CD4-positive, alpha-beta T cell treated with Interleukin-10 for 1 hour (primary cell): ENCODE data around the gene CYB5B.

ENCODE experiments used
- DNase-seq: peaks from one replicate; pipeline ENCODE4 v3.0.0-alpha.2; 2020

The CYB5B gene

DNA sequence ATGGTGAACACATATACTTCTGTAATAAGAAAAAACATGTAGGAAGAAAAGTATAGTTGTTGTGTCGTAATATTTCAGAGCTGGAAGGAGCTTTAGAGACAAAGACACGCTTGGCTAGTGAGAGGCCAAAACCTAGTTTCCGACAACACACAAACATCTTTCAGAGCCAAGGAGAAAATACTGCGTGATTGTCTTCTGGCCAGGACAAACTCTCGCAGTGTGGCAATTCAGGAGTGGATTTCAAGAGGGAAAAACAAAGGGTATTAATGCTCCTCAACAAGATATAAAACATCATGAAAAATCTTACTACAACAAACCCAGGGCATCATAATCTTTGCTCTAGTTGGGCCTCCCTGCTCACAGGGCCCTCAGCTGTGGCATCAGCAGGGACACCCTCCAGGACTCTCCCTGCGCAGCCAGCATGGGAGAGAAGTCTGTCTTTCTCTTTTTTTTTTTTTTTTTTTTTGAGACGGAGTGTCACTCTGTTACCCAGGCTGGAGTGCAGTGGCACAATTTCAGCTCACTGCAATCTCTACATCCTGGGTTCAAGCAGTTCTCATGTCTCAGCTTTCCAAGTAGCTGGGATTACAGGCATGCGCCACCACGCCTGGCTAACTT, 66.4 kb downstream of the CYB5B start:
- no peak for DNase-seq

DNA sequence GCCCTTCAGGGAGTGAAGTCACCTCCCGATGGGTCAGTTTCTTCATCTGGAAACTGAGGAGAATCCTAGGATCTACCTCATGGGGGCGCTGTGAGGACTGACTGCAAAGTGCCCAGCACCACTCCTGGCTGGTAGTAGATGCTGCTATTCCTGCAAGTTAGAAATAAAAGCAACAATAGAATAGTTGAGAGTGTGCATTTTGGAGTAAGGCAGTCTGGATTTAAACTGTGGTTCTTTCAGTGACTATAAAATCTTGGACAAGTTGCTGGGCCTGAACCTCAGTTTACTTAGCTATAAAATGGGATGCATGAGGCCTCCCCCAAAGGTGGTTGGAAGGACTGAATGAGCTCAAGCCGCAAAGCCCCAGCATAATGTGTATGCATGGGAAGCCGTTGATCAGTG, 70.6 kb downstream of the CYB5B start:
- DNase-seq: peak; percentile 27

DNA sequence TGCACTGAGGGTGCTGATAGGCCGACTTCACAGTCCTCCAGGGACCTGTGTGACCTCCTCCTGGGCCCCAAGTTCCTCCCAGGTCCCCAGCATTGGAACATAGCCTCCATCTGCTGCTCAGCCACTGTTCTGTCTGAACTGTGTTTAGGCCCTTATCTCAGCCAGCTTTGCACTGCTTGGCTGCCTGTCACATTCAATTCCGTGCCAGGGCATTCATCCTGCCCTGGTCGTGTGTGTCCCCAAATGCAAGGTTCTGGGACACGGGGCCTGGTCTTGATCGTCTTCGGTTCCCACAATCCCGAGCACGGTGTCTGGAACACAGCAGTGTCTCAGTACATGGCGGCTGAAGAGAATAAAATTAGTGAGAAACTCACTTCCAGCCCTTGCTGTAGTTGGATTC, 71.4 kb downstream of the CYB5B start:
- no peak for DNase-seq

DNA sequence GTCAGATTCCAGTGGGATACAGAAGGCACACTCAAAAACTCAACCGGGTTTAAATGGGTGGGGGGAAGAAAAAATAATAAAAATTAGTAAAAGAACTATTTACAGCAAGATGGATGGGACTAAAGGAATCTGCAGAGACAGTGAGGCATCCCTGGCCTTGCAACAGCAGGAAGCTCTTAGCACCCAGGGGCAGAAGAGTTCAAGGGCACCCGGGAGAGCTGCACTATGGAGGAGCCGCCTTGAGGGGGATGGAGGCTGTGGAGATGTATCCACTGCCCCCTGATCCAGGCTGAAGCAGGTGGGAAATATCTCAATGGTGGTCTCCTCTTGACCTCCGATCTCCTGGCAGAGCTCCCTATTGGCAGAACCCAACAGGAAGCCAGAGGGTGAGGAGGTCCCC, 72.0 kb downstream of the CYB5B start:
- no peak for DNase-seq

DNA sequence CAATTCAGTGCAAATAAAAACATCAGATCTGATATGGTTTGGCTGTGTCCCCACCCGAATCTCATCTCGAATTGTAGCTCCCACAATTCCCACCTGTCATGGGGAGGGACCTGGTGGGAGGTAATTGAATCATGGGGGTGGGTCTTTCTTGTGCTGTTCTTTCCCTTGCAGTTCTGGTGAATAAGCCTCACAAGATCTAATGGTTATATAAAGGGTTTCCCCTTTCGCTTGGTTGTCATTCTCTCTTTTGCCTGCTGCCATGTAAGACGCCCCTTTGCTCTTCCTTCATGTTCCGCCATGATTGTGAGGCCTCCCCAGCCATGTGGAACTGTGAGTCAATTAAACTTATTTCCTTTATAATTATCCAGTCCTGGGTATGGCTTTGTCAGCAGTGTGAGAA, 72.5 kb downstream of the CYB5B start:
- no peak for DNase-seq

DNA sequence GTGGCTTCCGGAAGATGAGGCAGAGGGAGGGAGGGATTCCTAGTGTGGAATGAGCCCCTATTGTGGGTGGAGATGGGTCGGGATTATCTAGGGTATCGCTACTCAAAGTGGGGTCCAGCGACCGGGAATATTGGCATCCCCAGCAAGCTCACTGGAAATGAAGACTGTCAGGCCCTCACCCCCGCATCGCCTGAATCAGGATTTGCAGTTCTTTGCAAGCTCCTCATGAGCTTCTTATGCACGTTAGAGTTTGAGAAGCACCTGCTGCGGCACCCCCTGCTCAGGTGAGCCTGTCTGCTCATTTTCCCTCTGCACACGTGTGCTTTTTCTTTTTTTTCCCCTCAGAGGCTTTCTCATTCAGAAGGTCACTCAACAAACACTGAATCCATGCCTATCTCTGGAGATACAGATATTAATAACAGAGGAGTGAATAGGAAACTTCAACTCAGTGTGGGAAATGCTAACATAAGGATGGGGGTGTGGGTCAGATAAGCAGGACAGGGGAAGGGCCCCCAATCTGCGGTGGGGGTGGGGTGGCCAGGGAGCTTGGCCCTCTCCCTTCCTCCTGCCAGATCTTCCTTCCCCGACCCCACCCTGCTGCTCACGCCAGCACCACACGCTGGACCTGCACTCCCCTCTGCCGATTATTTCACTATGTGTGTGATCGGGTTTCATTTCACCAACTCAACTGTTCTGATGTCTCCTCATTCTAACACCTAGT, 73.6 kb downstream of the CYB5B start:
- DNase-seq: no peak

DNA sequence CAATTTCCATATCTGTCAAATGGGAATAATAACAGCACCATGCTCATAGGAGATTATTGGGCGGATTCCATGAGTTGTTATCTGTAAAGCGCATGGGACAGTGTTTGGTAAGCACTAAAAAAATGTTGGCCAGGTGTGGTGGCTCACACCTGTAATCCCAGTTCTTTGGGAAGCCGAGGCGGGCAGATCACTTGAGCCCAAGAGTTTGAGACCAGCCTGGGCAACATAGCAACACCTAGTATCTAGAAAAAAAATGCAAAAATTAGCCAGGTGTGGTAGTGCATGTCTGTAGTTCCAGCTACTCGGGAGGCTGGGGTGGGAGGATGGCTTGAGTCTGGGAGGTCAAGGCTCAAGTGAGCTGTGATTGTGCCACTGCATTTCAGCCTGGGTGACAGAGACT, 74.5 kb downstream of the CYB5B start:
- DNase-seq: no peak

DNA sequence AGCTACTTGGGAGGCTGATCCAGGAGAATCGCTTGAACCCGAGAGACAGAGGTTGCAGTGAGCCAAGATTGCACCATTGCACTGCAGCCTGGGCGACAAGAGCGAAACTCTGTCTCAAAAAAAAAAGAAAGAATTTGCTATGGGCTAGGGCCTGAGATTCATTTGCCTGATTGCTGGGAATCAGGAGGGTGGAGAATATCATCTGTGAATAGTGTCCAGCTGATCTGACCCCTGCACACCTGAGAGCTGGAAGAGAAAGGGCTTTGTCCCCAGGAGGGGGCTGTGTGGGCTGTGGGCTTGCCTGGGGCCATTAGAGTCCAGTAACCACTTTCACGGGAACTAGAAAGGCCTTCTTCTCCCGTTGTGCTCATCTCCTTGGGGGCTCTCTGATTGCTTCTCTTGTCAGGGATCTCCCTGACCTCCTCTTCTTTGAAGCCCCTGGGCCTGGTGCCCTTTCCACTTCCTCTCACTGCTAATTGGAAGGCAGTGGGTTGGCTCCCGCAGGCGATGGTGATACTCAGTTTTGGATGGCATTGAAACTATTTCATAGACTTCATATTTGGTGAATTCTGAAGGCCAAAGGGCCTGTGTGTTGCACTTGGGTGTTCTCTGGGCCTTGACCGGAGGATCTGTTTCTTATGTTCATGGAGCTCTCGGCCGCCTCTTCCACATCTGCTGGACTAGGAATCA, 75.3 kb downstream of the CYB5B start:
- DNase-seq: no peak

DNA sequence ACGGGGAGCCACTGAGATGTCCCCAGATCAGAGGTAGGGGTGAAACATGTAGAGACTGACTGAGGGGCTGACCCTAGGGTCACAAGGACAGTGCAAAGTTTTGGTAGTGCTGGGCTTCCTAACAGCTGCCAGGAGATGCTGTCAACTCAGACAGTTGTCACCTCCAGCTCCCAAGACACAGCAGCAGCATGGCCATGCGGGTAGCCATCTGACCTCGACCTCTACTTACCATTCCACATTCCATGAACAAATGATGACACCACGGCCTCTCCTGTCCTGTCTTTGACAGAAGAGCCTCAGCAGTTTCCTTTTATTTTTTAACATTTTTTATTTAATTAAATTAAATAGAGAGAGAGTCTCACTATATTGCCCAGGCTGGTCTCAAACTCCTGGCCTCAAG, 76.1 kb downstream of the CYB5B start:
- DNase-seq: no peak

DNA sequence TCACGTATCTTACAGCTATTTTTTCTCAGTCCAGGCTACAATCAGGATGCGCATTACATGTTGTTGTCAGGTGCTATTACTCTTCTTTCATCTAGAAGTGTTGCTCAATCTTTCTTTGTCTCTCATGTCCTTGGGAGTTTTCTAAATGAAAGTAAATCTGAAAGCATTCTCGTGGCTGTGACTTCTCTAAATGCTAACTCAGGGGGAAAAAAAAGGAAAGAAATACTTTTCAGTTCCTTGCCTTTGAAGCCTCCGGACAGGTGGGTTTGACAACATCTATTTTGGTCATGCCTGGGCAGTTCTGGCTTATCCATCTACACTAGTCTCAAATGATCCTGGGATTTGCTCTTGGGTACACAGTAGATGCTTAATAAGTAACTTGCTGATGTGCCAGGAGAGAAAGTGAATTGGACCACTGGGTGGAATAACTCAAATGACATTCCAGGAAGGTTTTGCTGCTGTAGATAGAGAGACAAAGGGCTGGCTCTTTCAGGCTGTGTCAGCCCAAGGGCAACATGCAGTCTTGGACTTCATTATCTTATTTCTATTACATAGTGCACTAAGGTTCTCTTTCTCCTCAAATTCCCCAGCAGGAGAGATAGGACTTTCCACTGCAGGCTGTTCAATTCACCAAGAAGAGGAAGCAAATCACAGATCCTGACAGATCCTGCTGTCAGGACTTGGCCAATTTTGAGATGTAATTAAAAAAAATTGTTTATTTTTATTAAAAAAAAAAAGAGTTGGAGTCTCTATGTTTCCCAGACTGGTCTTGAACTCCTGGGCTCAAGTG, 77.7 kb downstream of the CYB5B start:
- no peak for DNase-seq

DNA sequence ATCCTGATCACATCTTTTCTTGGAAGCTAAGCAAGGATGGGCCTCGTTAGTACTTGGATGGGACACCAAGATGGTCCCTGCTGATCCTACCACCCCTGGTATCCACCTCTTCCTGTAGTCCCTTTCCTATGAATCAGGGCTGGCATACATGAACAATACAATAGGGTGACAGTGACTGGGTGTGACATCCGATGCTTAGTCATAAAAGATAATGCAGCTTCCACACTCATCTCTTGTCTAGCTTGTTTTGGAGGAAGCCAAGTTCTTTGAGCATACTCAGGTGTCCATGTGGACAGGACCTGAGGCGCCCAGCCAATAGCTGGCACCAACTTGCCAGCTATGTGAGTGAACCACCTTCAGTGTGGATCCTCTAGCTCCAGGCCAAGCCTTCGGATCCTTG, 78.8 kb downstream of the CYB5B start:
- no peak for DNase-seq

DNA sequence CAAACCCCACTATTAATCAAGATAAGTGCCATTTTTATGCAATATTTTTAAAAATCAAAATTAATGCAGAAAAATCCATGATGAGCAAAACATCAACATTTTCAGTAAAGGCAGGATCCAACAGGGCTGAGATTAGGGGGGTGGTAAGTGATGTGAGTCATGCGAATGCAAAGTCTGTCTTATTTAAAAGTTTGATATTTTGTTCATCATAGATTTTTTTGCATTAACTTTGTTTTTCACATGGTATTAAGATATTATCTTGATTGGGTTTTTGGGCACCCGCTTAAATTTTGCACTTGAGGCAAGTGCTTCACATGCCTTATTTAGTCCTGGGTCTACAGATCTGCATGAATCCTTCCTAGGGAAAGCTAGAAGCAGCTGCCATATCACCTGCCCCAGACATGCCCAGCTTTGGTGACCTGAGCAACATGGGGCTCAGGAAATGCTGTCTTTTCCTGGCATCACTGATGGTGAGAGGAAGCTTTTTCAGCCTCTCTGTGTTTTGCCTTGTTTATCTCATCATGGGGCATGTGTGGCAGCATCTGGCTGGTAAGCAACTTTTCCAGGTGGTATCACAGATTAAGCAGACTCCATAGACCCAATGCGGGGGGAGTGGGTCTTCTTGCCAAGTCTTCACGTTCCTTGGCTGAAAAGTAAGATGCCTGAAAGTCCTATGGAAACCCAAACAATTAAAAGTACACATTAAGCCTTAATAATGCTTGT, 83.8 kb downstream of the CYB5B start:
- DNase-seq: no peak

DNA sequence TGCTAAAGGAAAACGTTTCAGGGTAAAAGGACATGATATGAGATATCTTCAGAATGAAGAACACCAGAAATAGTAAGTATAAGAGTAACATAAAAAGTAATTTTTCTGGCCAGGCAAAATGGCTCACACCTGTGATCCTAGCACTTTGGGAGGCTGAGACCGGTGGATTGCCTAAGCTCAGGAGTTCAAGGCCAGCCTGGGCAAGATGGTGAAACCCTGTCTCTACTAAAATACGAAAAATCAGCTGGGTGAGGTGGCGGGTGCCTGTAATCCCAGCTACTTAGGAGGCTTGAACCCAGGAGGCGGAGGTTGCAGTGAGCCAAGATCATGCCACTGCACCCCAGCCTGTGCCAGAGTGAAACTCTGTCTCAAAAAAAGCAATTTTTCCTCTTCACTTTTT, 84.7 kb downstream of the CYB5B start:
- no peak for DNase-seq

DNA sequence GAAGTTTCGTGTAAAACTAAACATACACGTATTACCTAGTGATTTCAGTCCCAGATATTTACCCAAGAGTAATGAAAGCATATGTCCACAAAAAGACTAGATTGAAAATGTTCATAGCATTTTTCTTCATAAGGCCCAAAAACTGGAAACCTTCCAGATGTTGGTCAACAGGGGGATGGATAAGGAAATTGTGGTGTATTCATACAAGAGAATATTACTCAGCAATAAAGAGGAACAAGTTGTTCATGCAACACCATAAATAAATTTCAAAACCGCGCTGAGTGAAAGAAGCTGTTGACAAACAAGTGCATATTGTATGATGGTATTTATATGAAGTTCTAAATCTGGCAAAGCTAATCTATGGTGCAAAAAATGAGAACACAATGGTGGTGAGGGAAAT, 87.2 kb downstream of the CYB5B start:
- no peak for DNase-seq

DNA sequence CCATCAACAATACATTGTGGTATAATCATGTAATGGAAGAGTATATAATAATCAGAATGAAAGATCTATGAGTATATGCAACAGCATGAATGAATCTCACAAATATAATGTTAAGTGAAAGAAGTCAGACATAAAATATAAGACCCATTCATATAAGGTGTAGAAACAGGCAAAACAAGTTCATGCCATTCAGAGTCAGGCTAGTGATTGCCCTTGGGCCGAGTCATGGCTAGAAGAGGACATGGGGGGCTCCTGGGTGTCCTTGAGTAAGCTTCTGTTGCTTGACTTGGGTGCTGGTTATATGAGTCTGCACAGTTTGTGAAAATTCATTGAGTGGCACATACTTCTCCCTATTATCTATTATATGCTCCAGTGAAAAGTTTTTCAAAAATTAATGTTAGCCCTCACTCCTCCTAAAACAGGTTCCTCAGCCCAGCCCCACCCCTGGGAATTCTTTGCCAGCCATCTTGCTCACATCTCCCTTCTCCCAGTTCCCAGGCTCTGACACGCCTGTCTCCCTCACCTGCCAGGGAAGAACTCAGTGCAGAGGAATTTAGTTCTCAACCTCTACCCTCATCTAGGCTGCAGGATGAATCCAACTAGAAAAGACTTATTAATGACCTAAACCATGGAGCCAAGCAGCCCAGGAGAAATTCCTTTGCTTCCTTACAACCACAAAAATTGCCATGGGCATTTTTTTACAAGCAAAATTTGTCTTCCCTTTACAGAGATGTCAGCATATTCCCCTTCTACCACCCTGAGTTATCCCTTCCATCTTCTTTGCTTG, 89.0 kb downstream of the CYB5B start:
- no peak for DNase-seq

DNA sequence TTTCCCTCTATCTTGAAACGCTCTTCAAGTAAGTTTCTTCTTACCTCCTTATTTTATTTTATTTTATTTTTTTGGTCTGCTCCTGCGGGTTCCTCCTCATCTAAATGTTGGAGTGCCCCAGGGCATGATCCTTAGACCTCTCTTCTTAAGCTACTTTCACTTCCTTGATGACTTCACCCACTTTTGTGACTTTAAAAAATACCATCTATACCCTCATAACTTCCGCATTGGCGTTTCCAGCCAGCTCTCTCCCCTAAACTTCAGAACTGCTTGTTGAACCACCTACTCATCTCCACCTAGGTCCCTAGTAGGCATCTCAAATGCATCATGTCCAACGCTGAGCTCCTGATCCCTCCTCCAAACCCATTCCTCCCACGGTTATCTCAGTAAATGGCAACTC, 89.9 kb downstream of the CYB5B start:
- no peak for DNase-seq
